IPS-18a (cell line): ENCODE results near the gene JUND.

Source experiments
- H3K27ac ChIP-seq: one replicate; pipeline ENCODE4 v1.5.1; 2013; ENCODE audit warnings: low read length
- H3K27me3 ChIP-seq: one replicate; pipeline ENCODE4 v1.6.1; 2013; ENCODE audit warnings: mild to moderate bottlenecking, low read length; ENCODE audit not compliant: control insufficient read depth, insufficient read depth
- H3K36me3 ChIP-seq: one replicate; pipeline ENCODE4 v1.6.1; 2013; ENCODE audit warnings: low read depth, low read length; ENCODE audit not compliant: control insufficient read depth
- H3K4me1 ChIP-seq: one replicate; pipeline ENCODE4 v1.6.1; 2013; ENCODE audit warnings: low read depth, low read length; ENCODE audit not compliant: control insufficient read depth
- H3K4me3 ChIP-seq: one replicate; pipeline ENCODE4 v1.5.1; 2013; ENCODE audit warnings: low read length
- H3K9ac ChIP-seq: one replicate; pipeline ENCODE4 v1.6.1; 2013; ENCODE audit warnings: mild to moderate bottlenecking, low read length, moderate library complexity
- H3K9me3 ChIP-seq: one replicate; pipeline ENCODE4 v1.6.1; 2013; ENCODE audit warnings: low read depth, low read length; ENCODE audit not compliant: control insufficient read depth

Gene JUND

DNA sequence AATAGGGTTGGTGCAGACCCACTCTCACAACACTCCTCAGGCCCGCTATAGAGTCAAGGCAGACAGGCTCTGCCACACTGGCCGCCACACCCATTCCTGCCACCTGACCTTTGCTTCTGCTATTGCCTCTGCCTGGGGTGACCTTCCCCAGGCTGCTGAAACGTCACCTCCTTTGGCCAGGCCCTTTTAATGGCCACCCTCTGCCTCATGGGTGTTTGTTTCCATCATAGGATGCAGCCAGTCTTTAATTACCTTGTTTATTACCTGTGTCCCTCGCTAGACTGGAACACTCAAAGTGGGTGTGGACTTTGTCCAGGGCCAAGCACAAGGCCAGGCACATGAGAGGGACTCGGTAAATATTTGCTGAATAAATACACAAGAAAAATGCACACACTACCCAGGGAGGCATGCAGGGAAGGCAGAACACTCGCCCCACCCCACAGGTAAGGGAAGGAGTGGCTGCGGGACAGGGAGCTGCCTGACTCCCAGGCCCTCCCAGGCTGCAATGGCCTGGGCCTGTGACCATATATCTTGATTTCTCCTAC is 38.2 kb upstream of the JUND start:
- Histone ChIP-seq H3K36me3 (peaks cover 8% of the 10 kb centered on the region), H3K4me3 (no peak overlapping the region), H3K9ac (no peak overlapping the region), H3K4me1 (peaks cover 16% of the 10 kb centered on the region), H3K27ac (no peak overlapping the region), H3K9me3 (no peaks in the 10 kb centered on the region), H3K27me3 (no peaks in the 10 kb centered on the region)

DNA sequence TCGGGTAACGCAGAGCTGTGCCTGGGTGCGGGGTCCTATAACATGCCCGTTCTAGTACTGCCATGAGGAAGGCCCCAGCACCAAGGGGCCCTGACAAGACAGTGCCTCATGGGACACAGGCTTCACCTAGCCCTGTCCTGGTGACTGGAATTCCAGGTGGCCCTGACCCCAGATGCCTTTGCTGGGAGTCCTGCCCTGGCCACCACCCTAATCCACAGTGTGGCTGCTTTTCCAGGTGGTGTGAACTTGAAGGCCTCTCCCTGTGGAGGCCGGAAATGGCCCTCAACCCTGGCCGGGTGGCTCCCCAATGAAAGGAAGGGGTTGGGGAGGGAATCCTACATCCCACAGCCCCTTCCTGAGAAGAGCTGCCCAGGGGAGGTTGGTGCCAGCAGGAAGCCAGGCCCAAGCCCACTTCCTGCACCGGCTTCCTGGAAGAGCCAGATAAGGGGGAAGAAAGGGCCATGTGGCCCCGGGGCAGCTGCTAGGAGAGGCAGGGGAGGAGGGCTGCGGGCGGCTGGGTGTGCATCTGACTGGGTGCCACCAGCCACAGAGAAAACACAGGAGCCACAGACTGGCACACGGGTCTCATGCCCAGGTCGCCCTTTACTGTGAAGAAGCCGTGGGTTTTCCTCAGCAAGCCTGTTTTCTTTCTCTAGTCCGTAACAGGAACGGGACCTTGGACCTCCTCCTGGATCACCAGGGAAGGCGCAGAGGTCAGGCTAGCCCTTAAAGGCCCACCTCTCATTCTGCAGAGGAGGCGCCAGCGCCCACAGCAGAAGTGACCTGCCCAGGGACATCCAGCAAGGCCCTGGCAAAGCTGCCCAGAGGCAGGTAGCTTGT is 36.8 kb upstream of the JUND start:
- Histone ChIP-seq H3K27me3 (no peaks in the 10 kb centered on the region), H3K4me3 (no peak overlapping the region), H3K9me3 (no peaks in the 10 kb centered on the region), H3K36me3 (peaks cover 21% of the 10 kb centered on the region), H3K9ac (no peak overlapping the region), H3K4me1 (peaks cover 9% of the 10 kb centered on the region), H3K27ac (no peak overlapping the region)

DNA sequence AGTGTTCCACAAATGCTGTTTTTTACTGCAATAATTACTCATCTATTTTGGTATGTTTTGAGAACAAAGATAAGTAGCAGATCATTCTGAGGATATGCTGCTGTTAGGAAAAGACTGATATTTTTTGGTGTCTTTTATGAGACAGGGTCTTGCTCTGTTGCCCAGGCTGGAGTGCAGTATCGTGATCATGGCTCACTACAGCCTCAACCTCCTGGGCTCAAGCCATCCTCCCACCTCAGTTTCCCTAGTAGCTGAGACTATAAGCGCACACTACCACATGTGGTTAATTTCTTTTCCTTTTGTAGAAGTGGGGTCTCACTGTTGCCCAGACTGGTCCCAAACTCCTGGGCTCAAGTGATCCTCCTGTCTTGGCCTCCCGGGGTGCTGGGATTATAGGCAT is 32.0 kb upstream of the JUND start:
- H3K9ac ChIP-seq, result no peak overlapping the region
- H3K36me3 ChIP-seq, result peaks cover 57% of the 10 kb centered on the region
- H3K4me3 ChIP-seq, result no peak overlapping the region
- no peaks in the 10 kb centered on the region for H3K9me3 ChIP-seq
- H3K4me1 ChIP-seq, result no peaks in the 10 kb centered on the region
- no peaks in the 10 kb centered on the region for H3K27me3 ChIP-seq
- no peak overlapping the region for H3K27ac ChIP-seq

DNA sequence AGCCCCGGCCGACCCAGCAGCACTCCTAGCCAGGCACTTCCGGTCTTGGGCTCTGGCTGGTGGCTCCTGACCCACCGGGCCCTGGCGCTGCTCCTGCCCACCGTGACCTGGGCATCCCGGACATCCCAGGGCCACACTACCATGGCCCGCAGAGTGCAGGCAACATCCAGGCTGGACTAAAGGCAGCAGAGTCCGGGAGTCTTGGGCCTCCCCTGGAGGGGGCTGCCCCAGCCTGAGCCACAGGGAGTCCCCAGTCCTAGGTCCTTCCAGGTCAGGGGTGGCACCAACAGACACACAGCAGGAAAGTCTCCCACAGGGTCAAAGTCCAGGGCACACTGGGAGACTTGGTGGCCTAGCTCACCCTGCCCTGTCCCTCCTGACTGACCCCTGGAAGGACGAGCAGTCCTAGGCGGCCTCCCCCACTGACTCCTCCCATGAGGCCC is 30.7 kb upstream of the JUND start:
- H3K36me3 ChIP-seq, result peaks cover 69% of the 10 kb centered on the region

DNA sequence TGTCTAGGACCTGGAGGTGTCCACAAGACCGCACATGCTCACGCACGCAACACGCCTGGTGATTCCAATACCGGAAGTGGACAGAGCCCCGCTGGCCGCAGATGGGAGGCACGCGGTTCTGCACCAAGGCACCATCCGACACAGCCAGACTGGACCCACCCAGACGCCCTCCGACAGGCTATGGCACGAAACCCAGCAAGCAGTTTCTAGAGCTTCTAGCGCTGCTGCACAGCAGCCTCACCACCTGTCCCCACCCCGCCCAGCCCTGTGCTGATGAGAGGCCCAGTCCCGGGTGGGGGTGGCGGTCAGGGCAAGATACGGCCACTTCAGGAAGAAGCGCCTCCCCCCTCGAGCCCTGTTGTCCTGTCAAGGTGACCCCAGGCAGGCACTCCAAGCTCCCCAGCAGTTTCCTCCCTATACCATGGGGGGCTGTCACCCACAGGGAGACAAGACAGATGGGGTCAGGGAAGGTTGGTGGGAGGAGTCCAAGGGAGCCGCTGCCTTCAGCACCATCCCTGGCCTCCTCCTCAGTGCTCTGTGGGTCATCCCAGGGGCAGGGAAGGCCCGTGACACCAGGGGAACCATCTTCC is 30.2 kb upstream of the JUND start:
- H3K27me3 ChIP-seq, result no peaks in the 10 kb centered on the region
- no peak overlapping the region for H3K9ac ChIP-seq
- H3K4me1 ChIP-seq, result no peaks in the 10 kb centered on the region
- no peak overlapping the region for H3K4me3 ChIP-seq
- no peaks in the 10 kb centered on the region for H3K9me3 ChIP-seq
- H3K27ac ChIP-seq, result no peak overlapping the region
- H3K36me3 ChIP-seq, result peaks cover 70% of the 10 kb centered on the region

More for the DNA sequence above, 30.7 kb upstream of the JUND start:
- no peak overlapping the region for H3K27ac ChIP-seq
- no peak overlapping the region for H3K4me3 ChIP-seq
- no peaks in the 10 kb centered on the region for H3K27me3 ChIP-seq
- no peak overlapping the region for H3K9ac ChIP-seq
- no peaks in the 10 kb centered on the region for H3K9me3 ChIP-seq
- H3K4me1 ChIP-seq, result no peaks in the 10 kb centered on the region

DNA sequence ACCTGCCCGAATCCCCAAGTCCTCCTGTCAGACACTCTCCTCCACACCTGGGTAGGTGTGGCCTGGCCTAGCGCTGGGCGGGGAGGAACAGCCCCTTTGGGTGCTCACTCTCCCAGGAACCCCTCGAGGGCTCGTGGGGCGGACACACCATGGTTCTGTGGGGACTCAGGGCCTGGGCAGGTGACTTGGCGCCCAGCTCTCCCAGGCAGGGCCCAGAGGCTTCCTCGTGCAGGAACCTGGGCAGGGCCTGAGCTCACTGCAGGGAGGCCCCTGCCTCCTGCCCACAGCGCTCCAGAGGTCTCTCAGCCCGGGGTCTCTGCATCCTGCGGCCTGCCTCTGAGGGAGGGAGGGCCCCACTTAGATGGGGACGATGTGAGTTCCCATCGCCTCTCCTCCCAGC is 29.5 kb upstream of the JUND start:
- H3K4me3 ChIP-seq, result no peak overlapping the region
- H3K27ac ChIP-seq, result no peak overlapping the region
- peaks cover 74% of the 10 kb centered on the region for H3K36me3 ChIP-seq
- no peaks in the 10 kb centered on the region for H3K27me3 ChIP-seq
- no peaks in the 10 kb centered on the region for H3K4me1 ChIP-seq
- no peaks in the 10 kb centered on the region for H3K9me3 ChIP-seq
- no peak overlapping the region for H3K9ac ChIP-seq

DNA sequence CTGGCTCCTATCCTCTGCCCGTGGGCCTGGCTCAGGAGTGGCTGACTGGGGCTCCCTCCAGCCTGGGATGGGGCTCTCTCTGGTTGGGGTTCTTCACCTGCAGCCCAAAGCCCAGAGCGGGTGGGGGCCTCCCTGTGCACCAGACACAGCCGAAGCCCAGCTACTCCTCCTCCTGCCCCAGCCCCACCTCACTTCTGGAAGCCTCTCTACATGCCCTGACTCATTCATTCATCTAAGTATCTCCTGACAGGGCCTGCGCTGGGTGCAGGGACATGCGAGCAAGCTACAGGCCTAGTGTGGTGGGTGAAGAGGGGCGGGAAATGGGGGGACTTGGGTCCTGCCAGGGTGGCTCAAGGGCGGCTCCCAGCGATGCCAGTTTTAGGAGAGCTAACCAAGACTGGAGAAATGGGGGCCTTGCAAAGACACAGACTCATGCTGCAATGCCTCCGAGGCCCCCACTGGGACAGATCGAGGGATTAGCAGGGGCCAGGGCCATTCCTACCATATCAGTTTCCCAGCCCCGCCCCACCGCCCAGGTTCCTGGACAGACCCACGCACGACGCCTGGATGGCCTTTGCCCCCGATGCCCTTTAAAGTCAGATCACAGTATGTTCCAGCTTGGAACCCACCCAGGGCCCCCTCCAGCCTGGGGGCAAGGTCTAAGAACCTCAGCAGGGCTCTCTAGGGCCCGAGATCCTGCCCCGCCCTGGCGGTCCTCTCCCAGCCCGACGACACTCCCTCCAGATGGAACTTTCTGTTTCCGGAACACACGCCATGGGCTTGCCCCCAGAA is 28.9 kb upstream of the JUND start:
- no peak overlapping the region for H3K4me3 ChIP-seq
- no peaks in the 10 kb centered on the region for H3K27me3 ChIP-seq
- H3K36me3 ChIP-seq, result peaks cover 69% of the 10 kb centered on the region
- no peak overlapping the region for H3K27ac ChIP-seq
- H3K9me3 ChIP-seq, result no peaks in the 10 kb centered on the region
- H3K9ac ChIP-seq, result no peak overlapping the region
- no peaks in the 10 kb centered on the region for H3K4me1 ChIP-seq

DNA sequence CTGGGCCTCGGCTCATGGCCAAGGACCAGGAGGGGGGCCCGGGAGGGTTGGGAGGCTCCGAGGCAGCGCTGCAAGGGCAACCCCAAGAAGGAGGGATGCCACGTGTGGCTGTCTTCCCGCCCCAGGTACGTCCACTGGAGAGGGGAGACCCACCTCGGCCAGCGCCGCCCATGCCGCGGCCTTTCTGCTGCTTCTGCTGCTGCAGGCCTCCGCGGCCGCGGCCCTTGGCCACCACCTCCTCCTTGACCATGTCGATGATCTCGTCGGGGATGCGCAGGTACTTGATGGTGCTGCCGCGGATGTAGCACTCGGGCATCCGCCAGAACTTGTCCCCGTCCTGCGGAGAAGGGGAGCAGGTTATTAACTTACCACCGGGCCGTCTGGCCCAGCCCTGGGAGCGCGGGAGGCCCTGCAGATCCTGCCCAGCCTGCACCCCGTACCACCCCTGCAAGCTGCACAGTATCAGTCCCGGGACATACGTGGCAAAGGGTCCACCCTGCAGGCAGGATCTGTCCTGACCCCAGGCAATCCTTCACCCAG is 28.2 kb upstream of the JUND start:
- Histone ChIP-seq H3K36me3 (peaks cover 69% of the 10 kb centered on the region), H3K4me1 (peaks cover 4% of the 10 kb centered on the region), H3K27me3 (no peaks in the 10 kb centered on the region), H3K9ac (no peak overlapping the region), H3K4me3 (no peak overlapping the region), H3K27ac (no peak overlapping the region), H3K9me3 (no peaks in the 10 kb centered on the region)

DNA sequence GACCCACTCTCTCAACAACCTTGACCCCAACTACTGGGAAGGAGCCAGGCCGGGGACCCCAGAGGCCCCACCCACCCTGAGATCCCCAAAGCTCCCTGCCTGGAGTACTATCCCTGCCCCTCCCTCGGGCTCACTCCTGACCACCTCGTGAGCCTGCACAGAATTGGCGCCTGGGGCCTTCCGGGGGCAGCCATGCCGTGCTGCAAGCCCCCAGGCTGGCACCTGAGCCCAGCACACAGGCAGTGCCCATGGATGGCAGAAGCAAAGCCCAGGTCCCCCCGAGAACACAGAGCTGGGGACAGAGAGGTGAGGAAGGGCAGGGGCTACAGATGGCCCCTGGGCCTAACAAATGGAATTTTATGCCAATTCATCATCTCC is 27.5 kb upstream of the JUND start:
- Histone ChIP-seq H3K4me3 (no peak overlapping the region), H3K4me1 (peaks cover 9% of the 10 kb centered on the region), H3K9me3 (no peaks in the 10 kb centered on the region), H3K36me3 (peaks cover 63% of the 10 kb centered on the region), H3K27ac (no peak overlapping the region), H3K9ac (no peak overlapping the region), H3K27me3 (no peaks in the 10 kb centered on the region)

DNA sequence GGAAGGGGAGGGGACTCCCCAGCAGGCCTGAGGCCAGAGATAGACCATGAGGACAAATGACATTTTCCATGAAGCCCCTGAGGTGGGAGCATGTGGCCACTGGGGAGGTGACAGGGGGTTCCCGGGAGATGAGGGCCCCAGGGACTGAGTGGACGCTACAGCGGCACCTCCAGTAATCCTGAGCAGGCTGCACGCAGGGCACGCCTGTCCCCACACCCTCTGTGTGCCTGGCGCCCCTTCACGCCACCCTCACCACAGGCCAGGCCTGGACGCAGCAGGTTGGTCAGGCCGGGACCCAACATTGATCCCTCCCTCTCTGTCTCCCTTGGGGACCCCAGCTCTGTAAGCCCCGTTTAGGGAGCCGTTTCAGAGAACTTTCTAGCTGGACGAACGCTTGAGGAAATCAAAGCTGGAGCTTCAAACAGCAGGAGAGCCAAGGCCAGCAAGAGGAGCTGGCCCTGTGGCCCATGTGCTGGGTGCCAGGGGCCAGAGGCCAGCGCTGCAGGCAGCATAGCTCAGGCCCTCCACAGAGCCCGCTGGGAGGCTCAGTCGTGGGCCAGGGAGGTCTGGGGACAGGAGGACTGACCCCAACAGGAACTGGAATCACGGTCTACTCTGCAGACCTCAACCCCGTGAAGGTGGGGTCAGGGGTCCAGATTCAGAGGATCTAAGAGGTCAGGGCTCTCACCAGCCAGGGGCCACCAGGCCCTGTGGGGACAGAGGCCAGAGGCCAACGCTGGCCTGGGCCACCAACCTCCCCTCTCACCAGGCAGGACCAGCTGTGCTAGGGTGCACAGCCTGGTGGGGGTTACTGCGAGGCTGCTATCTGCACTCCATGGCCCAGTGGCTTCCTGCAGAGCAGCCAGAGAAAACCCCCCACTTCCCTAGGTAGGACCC is 26.9 kb upstream of the JUND start:
- H3K9me3 ChIP-seq, result no peaks in the 10 kb centered on the region
- H3K4me3 ChIP-seq, result no peak overlapping the region
- H3K27me3 ChIP-seq, result no peaks in the 10 kb centered on the region
- H3K4me1 ChIP-seq, result peaks cover 11% of the 10 kb centered on the region
- H3K9ac ChIP-seq, result no peak overlapping the region
- no peak overlapping the region for H3K27ac ChIP-seq
- peaks cover 57% of the 10 kb centered on the region for H3K36me3 ChIP-seq
